GM23338 (cell line): Measurements from ENCODE around the gene EPS8L3. TPM values are rescaled to one million over a fixed set of nuclear protein-coding genes. Genes with fewer than 3 reads are reported as not detected.

Experiments
- ATAC-seq: fragments of 200-7000 bp; cut with Tn5 transposase; 3 replicates; pipeline ENCODE4 v1.9.1; 2020
- DNase-seq: peaks from one replicate; pipeline ENCODE4 v3.0.0-alpha.2; 2015; ENCODE audit warnings: low spot score
- H2AFZ ChIP-seq: fragments of 200-600 bp; sonication (generic); 2 replicates; pipeline ENCODE4 v1.8.0; 2016; ENCODE audit warnings: antibody characterized with exemption, mild to moderate bottlenecking, moderate library complexity
- H3F3A ChIP-seq: fragments of 200-600 bp; sonication (generic); replicated peaks from 2 replicates; pipeline ENCODE4 v1.8.0; 2017; ENCODE audit warnings: antibody characterized with exemption, mixed run types, low read depth
- H3K27ac ChIP-seq: fragments of 200-600 bp; sonication (generic); 2 replicates; pipeline ENCODE4 v1.6.1; 2016; ENCODE audit warnings: low read depth
- H3K27me3 ChIP-seq: fragments of 200-600 bp; sonication (generic); 2 replicates; pipeline ENCODE4 v1.8.0; 2016; ENCODE audit warnings: mild to moderate bottlenecking, mixed run types, moderate library complexity; ENCODE audit not compliant: insufficient read depth
- H3K36me3 ChIP-seq: fragments of 200-600 bp; sonication (generic); 2 replicates; pipeline ENCODE4 v1.8.0; 2016; ENCODE audit warnings: mild to moderate bottlenecking; ENCODE audit not compliant: insufficient read depth
- H3K4me1 ChIP-seq: fragments of 200-600 bp; sonication (generic); 2 replicates; pipeline ENCODE4 v1.8.0; 2016; ENCODE audit warnings: mild to moderate bottlenecking, moderate library complexity; ENCODE audit not compliant: insufficient read depth
- H3K4me2 ChIP-seq: fragments of 200-600 bp; sonication (generic); 2 replicates; pipeline ENCODE4 v1.7.1; 2017; ENCODE audit warnings: mixed run types
- H3K4me3 ChIP-seq: fragments of 200-600 bp; sonication (generic); 2 replicates; pipeline ENCODE4 v1.6.1; 2016; ENCODE audit warnings: mixed run types
- H3K79me2 ChIP-seq: fragments of 200-600 bp; sonication (generic); replicated peaks from 2 replicates; pipeline ENCODE4 v1.8.0; 2017; ENCODE audit warnings: mild to moderate bottlenecking; ENCODE audit not compliant: insufficient read depth
- H3K9me2 ChIP-seq: fragments of 200-600 bp; sonication (generic); 2 replicates; pipeline ENCODE4 v1.8.0; 2017; ENCODE audit not compliant: insufficient read depth
- H4K20me1 ChIP-seq: fragments of 200-600 bp; sonication (generic); replicated peaks from 2 replicates; pipeline ENCODE4 v1.8.0; 2017; ENCODE audit warnings: mild to moderate bottlenecking; ENCODE audit not compliant: insufficient read depth
- H3K27ac Mint-ChIP-seq: 2 replicates; pipeline ENCODE4 v1.8.0; 2020; ENCODE audit warnings: inconsistent platforms, mild to moderate bottlenecking, moderate library complexity, mixed read lengths
- H3K27me3 Mint-ChIP-seq: 3 replicates; pipeline ENCODE4 v1.8.0; 2022; ENCODE audit warnings: low read depth, mild to moderate bottlenecking, moderate library complexity, mixed read lengths, inconsistent platforms; ENCODE audit not compliant: insufficient read depth, poor library complexity
- H3K36me3 Mint-ChIP-seq: 3 replicates; pipeline ENCODE4 v1.8.0; 2021; ENCODE audit warnings: low read depth, mild to moderate bottlenecking, inconsistent platforms, moderate library complexity, mixed read lengths
- H3K4me1 Mint-ChIP-seq: 3 replicates; pipeline ENCODE4 v1.8.0; 2020; ENCODE audit warnings: mild to moderate bottlenecking, inconsistent platforms, mixed read lengths
- H3K4me3 Mint-ChIP-seq: 3 replicates; pipeline ENCODE4 v1.8.0; 2021; ENCODE audit warnings: moderate library complexity, mild to moderate bottlenecking, inconsistent platforms, mixed read lengths
- H3K9me3 Mint-ChIP-seq: 3 replicates; pipeline ENCODE4 v1.8.0; 2020; ENCODE audit warnings: moderate library complexity, mild to moderate bottlenecking, inconsistent platforms, mixed read lengths
- CREB1 ChIP-seq: fragments of 250-450 bp; sonication (Bioruptor Pico); IDR thresholded peaks from 2 replicates; pipeline ENCODE4 v1.5.0; 2020; ENCODE audit warnings: low read depth, mild to moderate bottlenecking, moderate library complexity
- CTCF ChIP-seq, 2 experiments: fragments of 200-600 bp in 1 of 2; sonication (generic) in 1 of 2; conservative IDR thresholded peaks; 2 replicates each; pipeline versions ENCODE4 v1.5.1 to v1.6.1; 2016 to 2017; ENCODE audit warnings: antibody characterized with exemption in 2 of 2, low read depth in 2 of 2, mild to moderate bottlenecking in 2 of 2, moderate library complexity in 1 of 2
- EZH2 ChIP-seq: fragments of 200-600 bp; sonication (generic); IDR thresholded peaks from one replicate; pipeline ENCODE4 v1.8.0; 2017; ENCODE audit warnings: antibody characterized with exemption, mild to moderate bottlenecking, low read depth; ENCODE audit not compliant: unreplicated experiment
- EZH2phosphoT487 ChIP-seq: fragments of 200-600 bp; sonication (generic); IDR thresholded peaks from one replicate; pipeline ENCODE4 v1.8.1; 2018; ENCODE audit warnings: antibody characterized with exemption; ENCODE audit not compliant: unreplicated experiment
- JUNB ChIP-seq: IDR thresholded peaks from one replicate; pipeline ENCODE4 v1.6.1; 2016; ENCODE audit warnings: antibody characterized with exemption; ENCODE audit not compliant: unreplicated experiment
- NANOG ChIP-seq: IDR thresholded peaks from 2 replicates; pipeline ENCODE4 v1.6.1; 2016; ENCODE audit warnings: antibody characterized with exemption, borderline replicate concordance
- POLR2AphosphoS5 ChIP-seq: IDR thresholded peaks from 2 replicates; pipeline ENCODE4 v1.6.1; 2016; ENCODE audit warnings: antibody characterized with exemption, low read depth
- STAT1 ChIP-seq: IDR thresholded peaks from one replicate; pipeline ENCODE4 v1.6.1; 2016; ENCODE audit warnings: antibody characterized with exemption; ENCODE audit not compliant: unreplicated experiment
- ZNF114 ChIP-seq: fragments of 250-450 bp; sonication (Bioruptor Pico); IDR thresholded peaks from 2 replicates; pipeline ENCODE4 v1.5.0; 2020; ENCODE audit warnings: mild to moderate bottlenecking, moderate library complexity
- ZNF331 ChIP-seq: fragments of 250-450 bp; sonication (Bioruptor Pico); IDR thresholded peaks from 2 replicates; pipeline ENCODE4 v1.5.0; 2020; ENCODE audit warnings: low read depth, mild to moderate bottlenecking, moderate library complexity
- ZNF462 ChIP-seq: fragments of 250-450 bp; sonication (Bioruptor Pico); IDR thresholded peaks from 2 replicates; pipeline ENCODE4 v1.5.0; 2020; ENCODE audit warnings: mild to moderate bottlenecking, moderate library complexity
- polyA plus RNA-seq: library from polyadenylated mRNA; unstranded; fragments of >200 nt; fragmentation: Nextera tagmentation; extraction: Ambion mirVana; gene quantifications from 2 replicates; pipeline ENCODE4 v1.2.1, GENCODE V29; 2016
- total RNA-seq: library from RNA; depleted of rRNA; stranded (reverse); fragments of >200 nt; shearing (Covaris generic); gene quantifications from 2 replicates; pipeline ENCODE4 v1.2.3, GENCODE V29; 2014
- TF ChIP-seq, protein P1 (sequence below): IDR thresholded peaks from 2 replicates; pipeline ENCODE4 v1.6.1; 2016; ENCODE audit warnings: antibody characterized with exemption
- TF ChIP-seq, protein P2 (sequence below): IDR thresholded peaks from one replicate; pipeline ENCODE4 v1.6.1; 2018; ENCODE audit warnings: antibody characterized with exemption; ENCODE audit not compliant: unreplicated experiment

Gene EPS8L3
- total and polyA plus RNA-seq, 2 experiments from 2014 or later = not detected

- H3K79me2 ChIP-seq = no peaks in the 10 kb centered on the region
- no peak overlapping the region for H3K4me3 ChIP-seq
- peaks cover 12% of the 10 kb centered on the region for H3K27me3 Mint-ChIP-seq
- no peak overlapping the region for H3K4me2 ChIP-seq
- no peaks in the 10 kb centered on the region for H3K36me3 ChIP-seq
- no peaks in the 10 kb centered on the region for H4K20me1 ChIP-seq
- no peak overlapping the region for H2AFZ ChIP-seq
- no peaks in the 10 kb centered on the region for H3F3A ChIP-seq
- no peak overlapping the region for H3K27ac ChIP-seq
- H3K4me1 ChIP-seq = no peaks in the 10 kb centered on the region
- no peaks in the 10 kb centered on the region for H3K9me2 ChIP-seq
- peaks cover 9% of the 10 kb centered on the region; the same call in 2 of the 3 replicates for H3K36me3 Mint-ChIP-seq
- H3K27me3 ChIP-seq = no peaks in the 10 kb centered on the region
- H3K27ac Mint-ChIP-seq = no peak overlapping the region
- TF ChIP-seq CREB1 (CRISPR knock-in tag) = no peak
- no peak for TF ChIP-seq NANOG
- TF ChIP-seq ZNF114 = no peak
- TF ChIP-seq, protein P1, sequence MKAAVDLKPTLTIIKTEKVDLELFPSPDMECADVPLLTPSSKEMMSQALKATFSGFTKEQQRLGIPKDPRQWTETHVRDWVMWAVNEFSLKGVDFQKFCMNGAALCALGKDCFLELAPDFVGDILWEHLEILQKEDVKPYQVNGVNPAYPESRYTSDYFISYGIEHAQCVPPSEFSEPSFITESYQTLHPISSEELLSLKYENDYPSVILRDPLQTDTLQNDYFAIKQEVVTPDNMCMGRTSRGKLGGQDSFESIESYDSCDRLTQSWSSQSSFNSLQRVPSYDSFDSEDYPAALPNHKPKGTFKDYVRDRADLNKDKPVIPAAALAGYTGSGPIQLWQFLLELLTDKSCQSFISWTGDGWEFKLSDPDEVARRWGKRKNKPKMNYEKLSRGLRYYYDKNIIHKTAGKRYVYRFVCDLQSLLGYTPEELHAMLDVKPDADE = no peak
- no peak for TF ChIP-seq CTCF (conservative IDR thresholded peaks at IDR 0.05; ENCODE audit: low read depth in 2 of 2)
- TF ChIP-seq ZNF462 (CRISPR knock-in tag) = no peak
- no peak for TF ChIP-seq ZNF331 (CRISPR knock-in tag)
- TF ChIP-seq EZH2phosphoT487 = no peak
- no peak for TF ChIP-seq POLR2AphosphoS5
- TF ChIP-seq, protein P2, sequence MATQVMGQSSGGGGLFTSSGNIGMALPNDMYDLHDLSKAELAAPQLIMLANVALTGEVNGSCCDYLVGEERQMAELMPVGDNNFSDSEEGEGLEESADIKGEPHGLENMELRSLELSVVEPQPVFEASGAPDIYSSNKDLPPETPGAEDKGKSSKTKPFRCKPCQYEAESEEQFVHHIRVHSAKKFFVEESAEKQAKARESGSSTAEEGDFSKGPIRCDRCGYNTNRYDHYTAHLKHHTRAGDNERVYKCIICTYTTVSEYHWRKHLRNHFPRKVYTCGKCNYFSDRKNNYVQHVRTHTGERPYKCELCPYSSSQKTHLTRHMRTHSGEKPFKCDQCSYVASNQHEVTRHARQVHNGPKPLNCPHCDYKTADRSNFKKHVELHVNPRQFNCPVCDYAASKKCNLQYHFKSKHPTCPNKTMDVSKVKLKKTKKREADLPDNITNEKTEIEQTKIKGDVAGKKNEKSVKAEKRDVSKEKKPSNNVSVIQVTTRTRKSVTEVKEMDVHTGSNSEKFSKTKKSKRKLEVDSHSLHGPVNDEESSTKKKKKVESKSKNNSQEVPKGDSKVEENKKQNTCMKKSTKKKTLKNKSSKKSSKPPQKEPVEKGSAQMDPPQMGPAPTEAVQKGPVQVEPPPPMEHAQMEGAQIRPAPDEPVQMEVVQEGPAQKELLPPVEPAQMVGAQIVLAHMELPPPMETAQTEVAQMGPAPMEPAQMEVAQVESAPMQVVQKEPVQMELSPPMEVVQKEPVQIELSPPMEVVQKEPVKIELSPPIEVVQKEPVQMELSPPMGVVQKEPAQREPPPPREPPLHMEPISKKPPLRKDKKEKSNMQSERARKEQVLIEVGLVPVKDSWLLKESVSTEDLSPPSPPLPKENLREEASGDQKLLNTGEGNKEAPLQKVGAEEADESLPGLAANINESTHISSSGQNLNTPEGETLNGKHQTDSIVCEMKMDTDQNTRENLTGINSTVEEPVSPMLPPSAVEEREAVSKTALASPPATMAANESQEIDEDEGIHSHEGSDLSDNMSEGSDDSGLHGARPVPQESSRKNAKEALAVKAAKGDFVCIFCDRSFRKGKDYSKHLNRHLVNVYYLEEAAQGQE = no peak
- TF ChIP-seq EZH2 = no peak
- TF ChIP-seq JUNB = no peak
- no peak for TF ChIP-seq STAT1
- no peaks in the 10 kb centered on the region for H3K4me1 Mint-ChIP-seq
- H3K9me3 Mint-ChIP-seq = peaks cover 23% of the 10 kb centered on the region
- no peak for ATAC-seq
- H3K4me3 Mint-ChIP-seq = no peak overlapping the region
- DNase-seq = no peak
Observed at GRCh38 chr1:109749221-109749620, 14.5 kb downstream of the EPS8L3 start.
